ENCODE results near the gene ADPRHL1.

- TF ChIP-seq ZNF274 (IDR thresholded peaks at IDR 0.05; ENCODE audit: low read depth, low read length) (no peak), YY1 (IDR thresholded peaks at IDR 0.05; ENCODE audit: insufficient read depth, insufficient read length) (no peak), SUZ12 (IDR thresholded peaks at IDR 0.05; ENCODE audit: extremely low read depth, insufficient read depth, insufficient read length) (no peak)
Observed at GRCh38 chr13:113427562-113428468, 25.5 kb downstream of the ADPRHL1 start.
